ENCODE results near the gene EXOC2. TPM values are rescaled to one million over a fixed set of nuclear protein-coding genes. Genes with fewer than 3 reads are reported as not detected.

Gene EXOC2
- total RNA-seq, 1 experiment from 2014 or later: 24.5 TPM

GRCh38 chr6:684831-685636 lies 7.9 kb downstream of the EXOC2 start:
- DNase-seq (ENCODE audit: low read depth, low spot score) (no peak), ATAC-seq (no peak)
- POLR2A ChIA-PET: no interaction called here
- Histone ChIP-seq H3K9me2 (ENCODE audit: insufficient read depth) (no peaks in the 10 kb centered on the region), H4K20me1 (ENCODE audit: insufficient read depth) (no peaks in the 10 kb centered on the region), H3K4me2 (ENCODE audit: low read length) (no peak overlapping the region), H3K79me2 (ENCODE audit: insufficient read depth, low read length) (peaks cover 84% of the 10 kb centered on the region), H3K27me3 (ENCODE audit: insufficient read depth, low read length) (no peaks in the 10 kb centered on the region), H3K4me1 (ENCODE audit: control insufficient read depth in 1 of 2, insufficient read depth in 2 of 2, low read length in 2 of 2) (peaks cover 0 to 8% of the 10 kb centered on the region in 2 experiments; a peak in 2 of 4 replicates), H3K36me3 (ENCODE audit: control insufficient read depth in 1 of 2, insufficient read depth in 2 of 2, low read length in 2 of 2) (no peaks in the 10 kb centered on the region; a peak in 1 of 4 replicates), H2AFZ (ENCODE audit: low read depth, low read length, poor library complexity, severe bottlenecking) (no peak overlapping the region), H3K27ac (ENCODE audit: low read depth, low read length) (no peak overlapping the region), H3K4me3 (replicated peaks in 1 of 2; ENCODE audit: low read depth in 1 of 2, low read length in 2 of 2) (no peak overlapping the region), H3K9me3 (ENCODE audit: control insufficient read depth in 1 of 2, insufficient read depth in 1 of 2, low read depth in 1 of 2, low read length in 2 of 2) (no peaks in the 10 kb centered on the region), H3K9ac (ENCODE audit: low read length) (no peak overlapping the region)
- BruUV-seq (replicated peaks): no TSS peak
- intact Hi-C loops (cut with micrococcal nuclease): no loop called here
- TF ChIP-seq ZBTB33 (IDR thresholded peaks at IDR 0.05; ENCODE audit: extremely low read depth, insufficient replicate concordance, low read length) (no peak), EZH2phosphoT487 (IDR thresholded peaks at IDR 0.05; ENCODE audit: borderline replicate concordance) (no peak), TCF7L2 (IDR thresholded peaks at IDR 0.05; ENCODE audit: borderline replicate concordance, extremely low read depth, insufficient read depth, insufficient read length) (no peak), POLR2AphosphoS5 (IDR thresholded peaks at IDR 0.05; ENCODE audit: low read depth, low read length) (no peak), JUND (IDR thresholded peaks at IDR 0.05) (no peak), RAD21 (IDR thresholded peaks at IDR 0.05; ENCODE audit: low read depth) (no peak), SP1 (IDR thresholded peaks at IDR 0.05; ENCODE audit: low read depth) (no peak), FOSL1 (IDR thresholded peaks at IDR 0.05; ENCODE audit: low read depth) (no peak), SIN3A (IDR thresholded peaks at IDR 0.05; ENCODE audit: low read depth) (no peak), CEBPB (IDR thresholded peaks at IDR 0.05; ENCODE audit: low read depth) (no peak), POLR2A (IDR thresholded peaks at IDR 0.05; ENCODE audit: borderline replicate concordance, extremely low read depth, insufficient read depth, insufficient read length) (no peak)
- TF ChIP-seq, protein P1, sequence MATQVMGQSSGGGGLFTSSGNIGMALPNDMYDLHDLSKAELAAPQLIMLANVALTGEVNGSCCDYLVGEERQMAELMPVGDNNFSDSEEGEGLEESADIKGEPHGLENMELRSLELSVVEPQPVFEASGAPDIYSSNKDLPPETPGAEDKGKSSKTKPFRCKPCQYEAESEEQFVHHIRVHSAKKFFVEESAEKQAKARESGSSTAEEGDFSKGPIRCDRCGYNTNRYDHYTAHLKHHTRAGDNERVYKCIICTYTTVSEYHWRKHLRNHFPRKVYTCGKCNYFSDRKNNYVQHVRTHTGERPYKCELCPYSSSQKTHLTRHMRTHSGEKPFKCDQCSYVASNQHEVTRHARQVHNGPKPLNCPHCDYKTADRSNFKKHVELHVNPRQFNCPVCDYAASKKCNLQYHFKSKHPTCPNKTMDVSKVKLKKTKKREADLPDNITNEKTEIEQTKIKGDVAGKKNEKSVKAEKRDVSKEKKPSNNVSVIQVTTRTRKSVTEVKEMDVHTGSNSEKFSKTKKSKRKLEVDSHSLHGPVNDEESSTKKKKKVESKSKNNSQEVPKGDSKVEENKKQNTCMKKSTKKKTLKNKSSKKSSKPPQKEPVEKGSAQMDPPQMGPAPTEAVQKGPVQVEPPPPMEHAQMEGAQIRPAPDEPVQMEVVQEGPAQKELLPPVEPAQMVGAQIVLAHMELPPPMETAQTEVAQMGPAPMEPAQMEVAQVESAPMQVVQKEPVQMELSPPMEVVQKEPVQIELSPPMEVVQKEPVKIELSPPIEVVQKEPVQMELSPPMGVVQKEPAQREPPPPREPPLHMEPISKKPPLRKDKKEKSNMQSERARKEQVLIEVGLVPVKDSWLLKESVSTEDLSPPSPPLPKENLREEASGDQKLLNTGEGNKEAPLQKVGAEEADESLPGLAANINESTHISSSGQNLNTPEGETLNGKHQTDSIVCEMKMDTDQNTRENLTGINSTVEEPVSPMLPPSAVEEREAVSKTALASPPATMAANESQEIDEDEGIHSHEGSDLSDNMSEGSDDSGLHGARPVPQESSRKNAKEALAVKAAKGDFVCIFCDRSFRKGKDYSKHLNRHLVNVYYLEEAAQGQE (IDR thresholded peaks at IDR 0.05; ENCODE audit: low read depth): no peak
- CTCF ChIA-PET: no interaction called here
- RAD21 ChIA-PET (ENCODE audit: low non-redundant PET in 1 of 2, low total read pairs in 2 of 2, uncharacterized antibody in 2 of 2, unreplicated experiment in 2 of 2): no interaction called here

Data from HCT116 (cell line).